T-helper 2 cell treated with Interferon-gamma antibody and Interleukin-4, amounts not matched to agents 100 ng/mL and 5 ng/mL, for 36 hours (primary cell): ENCODE data around the gene EOGT. TPM values are rescaled to one million over a fixed set of nuclear protein-coding genes. Genes with fewer than 3 reads are reported as not detected.

ENCODE experiments used
- intact Hi-C: fragments of 100-400 bp; cut with micrococcal nuclease; formaldehyde crosslinking; loops from one replicate; pipeline ENCODE4 v1.15.1; 2023
- total RNA-seq: library from RNA; stranded (reverse); gene quantifications from 2 replicates; pipeline ENCODE4 v1.2.3, GENCODE V29; 2022

The EOGT gene
- total RNA-seq, 1 donor from 2014 or later, result 14.2 TPM

DNA sequence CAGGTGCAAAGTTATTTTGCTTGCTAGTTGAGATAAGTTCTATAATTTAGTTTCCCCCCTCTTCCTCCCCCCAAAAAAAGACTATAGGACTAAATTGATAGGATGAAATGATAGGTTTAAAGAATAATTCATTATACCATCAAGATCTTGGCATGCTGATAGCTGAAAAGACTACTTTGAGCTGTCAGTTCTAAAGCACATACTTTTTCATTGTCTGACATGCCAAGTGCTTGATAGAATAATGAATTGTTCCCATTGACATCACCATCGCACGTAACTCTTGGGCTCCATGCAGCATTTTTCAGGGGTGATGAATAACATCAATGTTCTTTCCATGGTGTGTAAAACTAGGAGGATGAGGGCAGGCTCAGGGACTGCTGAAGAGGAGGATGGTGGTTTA is 48.8 kb downstream of the EOGT start:
- intact Hi-C loops, result no loop called here

DNA sequence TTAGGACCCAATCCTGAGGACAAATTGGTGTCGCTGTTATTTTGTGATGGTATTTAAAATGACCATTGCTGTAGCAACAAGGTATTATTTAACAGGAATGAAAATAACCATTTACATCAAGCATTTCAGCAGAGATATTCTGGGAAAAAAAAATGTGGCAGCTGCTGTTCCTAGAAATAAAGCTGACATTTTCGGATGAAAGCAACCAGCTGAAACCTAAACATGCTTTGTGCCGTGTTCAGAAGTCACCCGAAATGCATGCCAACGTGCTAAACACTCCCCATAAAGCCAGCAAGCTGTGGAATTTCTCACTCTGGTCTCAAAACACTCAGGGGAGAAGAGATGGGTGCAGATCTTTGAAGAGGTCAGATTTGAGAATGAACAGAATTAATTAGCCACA is 49.6 kb downstream of the EOGT start:
- intact Hi-C loops, result no loop called here

DNA sequence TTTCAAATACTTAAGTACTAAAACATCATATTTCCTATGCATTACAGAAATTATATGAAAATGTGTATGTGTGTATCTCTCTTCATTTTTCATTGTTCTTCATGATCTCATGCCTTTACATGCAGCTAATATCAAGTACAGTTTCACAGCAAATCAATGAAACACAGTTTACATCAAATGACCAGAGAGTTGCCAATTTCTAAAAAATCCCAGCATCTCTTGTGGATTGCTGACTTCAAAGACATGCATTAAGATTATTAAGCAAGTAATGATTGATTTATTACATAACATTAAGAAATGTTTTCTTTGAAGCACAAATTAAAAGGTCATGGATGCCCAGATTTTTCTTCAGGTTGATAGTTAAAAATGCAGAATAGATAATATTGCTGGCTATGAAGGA is 50.1 kb downstream of the EOGT start:
- intact Hi-C loops, result no loop called here

DNA sequence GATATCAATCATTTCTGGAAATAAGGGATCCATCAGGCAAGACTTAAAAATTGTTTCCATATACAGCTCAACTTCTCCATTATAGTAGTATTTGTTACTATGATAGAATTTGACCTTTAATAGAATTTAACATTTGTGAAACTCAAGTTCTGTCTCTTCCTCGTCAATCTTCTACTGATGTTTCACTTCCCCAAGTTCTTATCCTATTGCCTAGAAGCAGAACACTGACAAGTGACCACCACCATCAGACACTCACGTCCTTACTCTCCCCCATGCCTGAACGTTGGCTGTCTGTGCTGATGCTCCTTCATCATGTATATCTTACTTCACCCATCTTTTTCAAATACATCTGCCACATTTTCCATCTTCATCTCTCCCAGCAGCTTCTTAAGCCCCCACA is 54.6 kb downstream of the EOGT start:
- intact Hi-C loops, result no loop called here

DNA sequence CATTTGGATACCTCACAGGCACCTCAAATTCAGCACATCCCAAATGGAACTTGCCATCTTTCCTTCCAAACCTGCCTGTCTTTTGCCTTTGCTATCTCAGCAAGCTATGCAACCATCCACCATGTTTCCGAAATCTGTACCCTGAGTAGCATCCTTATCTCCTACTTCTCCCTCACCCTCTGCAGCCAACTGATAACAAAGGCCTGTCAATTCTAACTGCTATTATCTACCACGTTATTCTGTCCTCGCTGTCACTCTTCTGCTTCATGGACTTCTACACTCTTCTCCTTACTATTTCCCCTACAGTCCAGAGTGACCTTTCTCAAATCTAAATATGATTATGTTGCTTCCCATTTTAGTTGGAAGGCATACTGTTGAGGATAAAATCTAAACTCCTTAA is 55.6 kb downstream of the EOGT start:
- intact Hi-C loops, result no loop called here

DNA sequence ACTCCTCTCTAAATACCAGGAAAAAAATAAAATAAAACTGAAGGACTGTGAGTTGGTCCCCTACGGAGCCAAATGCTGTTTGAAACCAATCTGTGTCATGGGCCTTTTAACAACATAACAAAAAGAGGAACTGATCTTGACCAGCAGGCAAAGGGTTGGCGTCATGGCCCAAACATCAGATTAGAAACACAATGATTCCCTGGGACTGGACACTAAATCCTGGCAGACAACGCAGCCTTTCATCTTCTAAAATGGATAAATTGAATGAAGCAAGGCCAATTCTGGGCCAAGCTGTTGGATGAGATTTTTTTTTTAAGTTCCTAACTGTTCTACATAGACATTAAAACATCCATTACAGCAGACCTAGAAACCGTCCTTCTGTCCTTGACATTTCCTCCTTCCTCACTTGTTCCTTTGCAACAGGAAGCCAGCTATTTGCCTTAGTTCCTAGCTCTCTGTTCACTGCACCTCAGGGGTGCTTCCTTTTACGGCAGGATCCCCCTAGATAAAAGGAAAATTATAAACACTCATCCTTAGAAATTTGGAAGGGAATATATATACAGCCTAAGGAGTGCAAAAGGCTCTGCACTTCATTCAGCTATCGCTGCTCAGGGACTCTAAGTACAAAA is 59.6 kb downstream of the EOGT start:
- intact Hi-C loops, result no loop called here

DNA sequence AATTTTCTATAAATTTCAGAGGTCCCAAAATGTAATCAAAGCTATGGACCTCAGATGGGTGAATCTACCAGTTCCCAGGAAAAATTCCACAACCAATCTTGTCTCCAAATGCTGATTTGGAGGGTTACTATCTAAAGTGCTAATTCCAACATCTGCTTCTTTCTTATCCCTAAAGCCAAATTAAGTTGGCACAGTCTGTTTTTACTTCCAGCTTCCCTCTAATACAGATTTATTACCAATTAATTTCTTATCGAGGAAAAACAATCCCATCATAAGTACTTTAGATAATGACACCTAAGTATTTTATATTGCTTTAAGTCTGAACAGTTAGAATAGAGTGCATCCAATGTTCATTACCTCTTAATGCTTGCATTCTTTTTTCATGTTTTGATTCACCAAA is 68.3 kb downstream of the EOGT start:
- intact Hi-C loops, result no loop called here

DNA sequence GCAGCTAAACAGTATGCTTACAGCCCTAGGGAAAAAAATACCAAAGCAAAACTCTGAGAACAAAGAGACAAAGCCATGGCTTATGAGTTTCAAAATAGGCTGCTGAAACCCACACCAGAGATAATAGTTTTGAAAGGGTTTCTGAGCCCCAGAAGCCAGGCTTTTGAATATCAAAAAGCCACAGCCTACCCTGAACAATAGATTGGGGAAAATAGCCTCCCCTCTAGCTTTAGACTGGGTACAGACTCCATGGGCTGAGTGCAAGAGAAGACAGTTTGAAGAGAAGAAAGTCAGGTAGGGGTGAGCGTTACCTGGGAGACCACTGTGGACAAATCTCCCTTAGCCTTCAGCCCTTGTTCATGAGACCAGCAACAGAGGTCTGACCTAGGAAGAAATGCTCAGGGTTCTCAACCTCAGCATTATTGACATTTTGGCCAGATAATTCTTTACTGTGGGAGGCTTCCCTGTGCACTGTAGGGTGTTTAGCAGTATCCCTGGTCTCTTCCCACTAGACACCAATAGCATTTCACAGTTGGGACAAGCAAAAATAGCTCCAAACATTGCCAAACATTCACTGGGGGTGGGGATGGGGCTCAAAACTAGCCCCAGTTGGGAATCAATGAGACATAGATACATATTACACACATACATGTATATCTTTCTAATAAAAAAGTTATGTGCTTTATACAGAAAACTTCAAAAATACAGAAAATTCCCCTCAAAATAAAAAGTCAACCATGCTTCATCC is 69.6 kb downstream of the EOGT start:
- intact Hi-C loops, result no loop called here

DNA sequence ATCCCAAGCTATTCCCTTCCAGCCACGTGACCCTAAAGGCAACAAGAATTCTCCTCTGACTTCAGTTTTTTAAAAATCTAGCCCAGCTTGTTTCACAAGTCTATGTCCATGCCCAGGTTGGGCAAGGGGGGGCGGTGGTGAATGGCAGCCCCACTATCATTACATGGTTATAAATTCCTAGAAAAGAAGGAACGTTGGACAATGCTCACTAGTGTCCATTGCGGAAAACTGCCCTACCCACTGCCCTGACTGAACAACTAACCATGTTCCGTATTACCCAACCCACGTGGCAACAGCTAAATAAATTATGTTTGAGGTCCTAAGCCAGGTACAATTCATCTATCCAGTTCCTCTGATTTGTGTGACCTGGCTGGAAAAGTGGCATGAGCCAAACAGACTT is 72.4 kb downstream of the EOGT start:
- intact Hi-C loops, result no loop called here

DNA sequence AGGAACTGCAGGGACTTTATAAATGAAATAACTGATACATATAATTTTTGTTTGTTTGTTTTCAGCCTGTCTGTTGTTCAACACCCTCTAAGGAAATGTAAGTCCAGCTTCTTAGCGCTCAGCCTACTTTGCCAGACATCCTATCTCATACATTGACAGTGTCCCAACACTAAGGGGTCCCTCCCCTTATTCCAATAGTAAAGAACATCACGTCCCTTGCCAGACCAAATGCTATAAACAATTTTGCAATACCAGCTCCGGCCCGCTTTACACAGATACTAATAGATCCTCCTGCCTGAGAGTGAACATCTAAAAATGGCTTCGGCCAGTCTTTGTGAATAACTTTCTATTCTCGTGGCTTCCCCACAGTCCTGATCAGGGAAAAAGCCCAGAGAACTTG is 76.6 kb downstream of the EOGT start:
- intact Hi-C loops, result no loop called here

DNA sequence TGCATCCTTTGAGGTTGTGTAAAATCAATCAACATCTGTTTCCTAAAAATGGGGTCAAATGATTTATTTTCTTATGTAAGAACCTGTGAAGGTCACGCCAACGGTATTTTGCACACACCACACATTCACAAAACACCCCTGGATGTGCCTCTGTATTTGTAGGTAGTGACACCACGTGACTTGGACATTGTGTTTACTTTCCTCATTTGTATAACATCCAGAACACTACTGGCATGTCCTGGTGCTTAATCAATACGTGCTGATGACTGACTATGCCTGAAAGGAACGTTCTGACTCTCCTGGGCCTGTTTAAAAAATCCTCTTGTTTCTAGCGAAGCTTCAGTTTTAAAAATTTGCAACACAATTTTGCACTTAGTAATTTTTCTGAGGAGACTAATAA is 77.7 kb downstream of the EOGT start:
- intact Hi-C loops, result no loop called here

DNA sequence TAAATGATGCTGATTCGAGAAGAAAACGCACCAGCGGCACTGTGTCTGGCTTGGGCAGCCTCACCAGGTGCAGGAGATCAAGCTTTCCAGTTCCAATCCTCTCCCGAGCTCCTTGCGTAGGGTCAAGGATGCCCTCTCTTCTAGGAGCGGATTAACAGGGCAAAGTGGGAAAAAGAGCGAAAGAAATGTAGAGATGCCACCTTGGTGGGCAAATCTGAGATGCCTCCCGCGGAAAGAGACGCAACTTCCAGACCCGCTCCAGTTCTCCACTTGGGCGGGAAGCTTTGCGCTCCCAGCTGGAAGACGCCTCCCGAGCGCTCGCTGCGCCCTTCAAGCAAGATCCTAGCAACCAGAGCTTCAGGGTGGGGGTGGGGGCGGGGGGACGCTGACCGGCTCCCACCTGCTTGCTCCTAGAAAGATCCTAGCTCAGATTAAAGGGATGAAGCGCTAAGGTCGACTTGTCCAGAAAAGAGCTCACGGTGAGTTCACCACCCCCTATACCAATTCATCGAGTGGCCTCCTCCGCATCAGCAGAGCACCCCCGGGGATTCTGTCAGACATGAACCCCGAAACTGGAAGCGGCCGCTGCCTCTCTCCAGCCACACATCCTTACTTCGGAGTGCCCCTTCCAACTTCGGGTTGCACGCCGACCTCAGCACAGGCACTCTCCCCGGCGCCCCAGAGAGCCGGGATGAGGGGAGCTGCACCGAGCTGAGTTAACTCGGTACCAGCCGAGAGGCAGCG is 81.9 kb downstream of the EOGT start:
- intact Hi-C loops, result no loop called here

Other genes with a start within 250 kb of the EOGT start
- gene TAFA4, start 81.1 kb downstream of the EOGT start, total RNA-seq, result not detected in 2 replicates
- 40.6 and 43.2 TPM in 2 replicates for gene TMF1, start 38.6 kb upstream of the EOGT start, total RNA-seq
- 114 TPM in 2 replicates for gene UBA3, start 66.7 kb upstream of the EOGT start, total RNA-seq
- 156 and 160 TPM in 2 replicates for gene ARL6IP5, start 71.3 kb upstream of the EOGT start, total RNA-seq
- gene LMOD3, start 108.9 kb upstream of the EOGT start, total RNA-seq, result not detected in 2 replicates